Skin epidermis (tissue), 12 donors: ENCODE measurements around the gene NR6A1.
A peak's percentile ranks its signal among the peaks of the same experiment; 100 is the strongest.
"Not testable (repeated sequence)": the region's sequence is repeated elsewhere in the genome, so short reads cannot be mapped to it uniquely, and the experiment has no call there.

Experiments
- H3K27ac ChIP-seq, 21 experiments: fragments of 200-600 bp; sonication (generic) in 11 of 21; one replicate each; pipeline ENCODE4 v1.5.0; 2020; ENCODE audit warnings: mild to moderate bottlenecking in 3 of 21, inconsistent platforms in 2 of 21, moderate library complexity in 2 of 21
- H3K4me3 ChIP-seq, 7 experiments: fragments of 200-600 bp; sonication (generic) in 2 of 7; one replicate each; pipeline ENCODE4 v1.5.0; 2020; ENCODE audit warnings: inconsistent platforms in 2 of 7, mild to moderate bottlenecking in 2 of 7, moderate library complexity in 1 of 7

The NR6A1 gene

DNA sequence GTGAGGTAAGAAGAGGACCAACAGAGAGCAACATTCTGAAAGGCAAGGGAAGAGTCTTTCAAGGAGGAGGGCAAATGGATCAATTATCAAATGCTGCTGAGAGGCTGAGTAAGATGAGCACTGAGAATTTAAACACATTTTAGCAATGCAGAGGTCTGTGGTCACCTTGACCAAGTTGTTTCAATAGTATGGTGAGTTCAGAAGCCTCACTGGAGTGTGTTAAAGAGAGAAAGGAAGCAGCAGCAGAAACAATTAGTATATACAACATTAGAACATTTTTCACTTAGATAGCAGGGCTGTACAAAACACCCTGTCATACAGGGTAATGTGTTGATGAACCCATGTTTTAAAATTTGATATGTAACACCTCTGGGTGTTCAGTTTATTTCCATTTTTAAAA is 131.5 kb downstream of the NR6A1 start:
- Histone ChIP-seq H3K4me3 (no peak overlapping the region), H3K27ac (no peak overlapping the region)

- H3K27ac ChIP-seq, result no peak overlapping the region
- no peak overlapping the region for H3K4me3 ChIP-seq
These were observed 135.8 kb downstream of the NR6A1 start for GRCh38 chr9:124635285-124635684.

DNA sequence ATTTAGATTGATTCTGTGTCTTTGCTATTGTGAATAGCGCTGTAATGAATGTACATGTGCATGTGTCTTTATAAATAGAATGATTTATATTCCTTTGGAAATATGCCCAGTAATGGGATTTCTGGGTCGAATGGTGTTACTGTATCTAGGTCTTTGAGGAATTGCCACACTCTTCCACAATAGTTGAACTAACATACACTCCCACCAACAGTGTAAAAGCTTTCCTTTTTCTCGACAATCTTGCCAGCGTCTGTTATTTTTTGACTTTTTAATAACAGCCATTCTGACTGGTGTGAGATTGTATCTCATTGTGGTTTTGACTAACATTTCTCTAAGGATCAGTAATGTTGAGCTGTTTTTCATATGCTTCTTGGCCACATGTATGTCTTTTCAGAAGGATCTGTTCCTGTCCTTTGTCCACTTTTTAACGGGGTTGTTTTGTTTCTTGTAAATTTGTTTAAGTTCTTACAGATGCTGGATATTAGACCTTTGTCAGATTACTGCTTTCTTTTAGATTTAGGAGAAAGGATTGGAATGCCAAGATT is 139.0 kb downstream of the NR6A1 start:
- Histone ChIP-seq H3K27ac (no peak overlapping the region), H3K4me3 (no peak overlapping the region)

DNA sequence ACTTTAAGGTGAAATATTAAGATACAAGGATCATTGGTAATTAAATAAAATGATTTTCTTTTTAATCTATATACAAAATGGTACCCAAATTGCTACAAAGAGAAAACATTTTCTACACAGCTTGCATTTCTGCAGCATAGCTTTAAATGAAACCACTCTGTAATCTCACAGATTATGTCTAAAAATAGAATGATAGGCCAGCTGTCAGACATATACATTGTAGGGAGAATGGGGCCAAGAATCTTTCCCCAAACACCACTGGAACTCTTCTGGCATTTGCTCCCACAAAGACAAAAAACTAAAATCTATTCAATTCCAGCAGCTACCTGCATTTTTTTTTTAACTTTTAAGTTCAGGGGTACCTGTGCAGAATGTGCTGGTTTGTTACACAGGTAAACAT is 139.8 kb downstream of the NR6A1 start:
- H3K4me3 ChIP-seq, result no peak overlapping the region

GRCh38 chr9:124629600-124629999 is 141.5 kb downstream of the NR6A1 start:
- no peak overlapping the region for H3K4me3 ChIP-seq
- H3K27ac ChIP-seq, result no peak overlapping the region

More for the DNA sequence above, 139.8 kb downstream of the NR6A1 start:
- no peak overlapping the region for H3K27ac ChIP-seq

GRCh38 chr9:124628741-124629140 is 142.4 kb downstream of the NR6A1 start:
- no peak overlapping the region for H3K4me3 ChIP-seq
- no peak overlapping the region for H3K27ac ChIP-seq

- Histone ChIP-seq H3K4me3 (no peak overlapping the region), H3K27ac (no peak overlapping the region)
These were observed 144.8 kb downstream of the NR6A1 start for GRCh38 chr9:124626276-124626675.

DNA sequence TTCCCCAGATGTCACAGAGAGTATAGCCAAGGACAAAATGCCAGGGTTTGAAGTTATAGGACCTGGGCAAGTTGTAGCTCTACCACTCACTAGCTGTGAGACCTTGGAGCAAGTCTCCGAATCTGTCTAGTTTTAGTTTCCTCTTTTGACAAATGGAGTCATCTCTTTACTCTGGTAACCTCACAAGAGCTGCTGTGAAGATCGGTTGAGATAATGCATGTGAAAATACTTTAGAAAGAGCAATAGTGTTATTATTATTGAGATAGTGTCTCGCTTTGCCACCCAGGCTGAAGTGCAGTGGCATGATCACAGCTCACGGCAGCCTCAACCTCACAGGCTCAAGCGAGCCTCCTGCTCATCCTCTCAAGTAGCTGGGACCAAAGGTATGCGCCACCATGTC is 146.0 kb downstream of the NR6A1 start:
- Histone ChIP-seq H3K27ac (no peak overlapping the region), H3K4me3 (no peak overlapping the region)

- no peak overlapping the region for H3K27ac ChIP-seq
- no peak overlapping the region for H3K4me3 ChIP-seq
These were observed 146.4 kb downstream of the NR6A1 start for GRCh38 chr9:124624735-124624992.

DNA sequence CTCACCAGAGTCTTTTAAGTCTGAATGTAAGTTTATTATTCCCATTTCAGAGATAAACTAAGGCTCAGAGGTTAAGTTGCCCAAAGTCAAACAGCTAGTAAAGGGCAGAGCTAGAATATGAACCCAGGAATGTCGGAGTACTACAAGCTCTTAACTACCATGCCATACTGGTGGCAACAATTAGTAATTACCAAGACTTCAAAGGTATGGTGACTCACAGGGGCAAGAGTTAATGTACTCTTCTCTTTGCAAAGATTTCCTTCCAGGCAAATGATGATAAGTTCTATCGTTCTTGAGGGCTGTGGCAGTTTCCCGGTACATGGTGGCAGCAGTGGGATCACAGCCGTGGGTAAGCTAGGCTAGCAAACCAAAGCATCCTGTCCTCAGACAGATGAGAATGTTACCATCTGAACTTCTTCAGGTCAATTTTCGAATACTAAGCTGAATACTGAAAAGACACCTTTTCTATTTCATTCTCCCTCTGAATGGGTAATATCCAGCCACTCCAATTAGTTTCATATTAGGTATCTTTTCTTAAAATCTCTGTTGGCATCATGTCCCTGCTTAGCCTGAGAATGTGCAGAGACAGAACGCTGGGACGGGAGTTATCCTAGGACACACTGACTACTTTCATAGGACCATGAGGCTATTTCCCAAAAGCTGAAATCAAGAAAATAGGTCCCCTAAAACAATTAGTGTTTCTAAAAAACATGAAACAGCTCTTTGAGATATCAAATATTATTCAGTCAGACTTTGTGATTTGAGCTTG is 147.0 kb downstream of the NR6A1 start:
- Histone ChIP-seq H3K27ac (no peak overlapping the region), H3K4me3 (no peak overlapping the region)

DNA sequence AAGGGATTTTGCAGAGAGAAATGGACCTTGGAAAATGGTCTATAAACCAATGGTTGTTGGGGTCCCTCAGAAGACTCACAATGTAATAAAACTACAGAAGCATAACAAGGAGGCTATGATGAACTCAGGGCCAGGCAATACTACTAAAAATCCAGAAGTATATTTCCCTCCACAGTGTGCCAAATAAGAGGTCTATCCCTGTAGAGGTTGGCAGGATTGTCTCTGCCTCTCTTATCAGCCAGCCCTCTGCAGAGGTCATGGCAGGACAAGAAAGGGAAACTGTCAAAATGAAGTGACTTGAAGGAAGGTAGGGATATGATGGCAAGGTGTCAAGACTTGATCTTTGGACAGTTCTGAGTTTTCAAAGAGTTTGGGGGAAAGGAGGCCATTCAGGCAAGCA is 148.2 kb downstream of the NR6A1 start:
- Histone ChIP-seq H3K4me3 (no peak overlapping the region), H3K27ac (no peak overlapping the region)

- Histone ChIP-seq H3K27ac (peak overlapping the region in 1 of 21 experiments; percentile 7), H3K4me3 (no peak overlapping the region)
These were observed 149.5 kb downstream of the NR6A1 start for GRCh38 chr9:124621371-124622328.

DNA sequence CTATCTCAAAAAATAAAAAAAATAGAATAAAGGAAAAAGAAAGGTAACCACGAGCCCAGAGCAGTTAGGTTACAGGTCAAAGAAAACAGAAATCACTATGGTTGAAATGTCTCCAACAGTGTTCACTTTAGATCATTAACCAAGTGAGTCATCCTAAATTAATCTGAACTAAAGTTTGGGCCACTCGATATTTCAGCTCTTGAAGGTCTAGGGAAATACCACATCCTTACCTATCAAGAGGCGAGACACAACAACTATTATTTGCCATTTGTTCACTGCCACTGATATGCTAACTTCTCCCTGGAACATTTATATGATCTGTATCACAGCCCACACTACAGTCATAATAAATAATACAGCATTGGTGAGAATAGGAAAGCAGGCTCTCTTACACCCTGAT is 152.6 kb downstream of the NR6A1 start:
- H3K4me3 ChIP-seq, result no peak overlapping the region
- H3K27ac ChIP-seq, result no peak overlapping the region

DNA sequence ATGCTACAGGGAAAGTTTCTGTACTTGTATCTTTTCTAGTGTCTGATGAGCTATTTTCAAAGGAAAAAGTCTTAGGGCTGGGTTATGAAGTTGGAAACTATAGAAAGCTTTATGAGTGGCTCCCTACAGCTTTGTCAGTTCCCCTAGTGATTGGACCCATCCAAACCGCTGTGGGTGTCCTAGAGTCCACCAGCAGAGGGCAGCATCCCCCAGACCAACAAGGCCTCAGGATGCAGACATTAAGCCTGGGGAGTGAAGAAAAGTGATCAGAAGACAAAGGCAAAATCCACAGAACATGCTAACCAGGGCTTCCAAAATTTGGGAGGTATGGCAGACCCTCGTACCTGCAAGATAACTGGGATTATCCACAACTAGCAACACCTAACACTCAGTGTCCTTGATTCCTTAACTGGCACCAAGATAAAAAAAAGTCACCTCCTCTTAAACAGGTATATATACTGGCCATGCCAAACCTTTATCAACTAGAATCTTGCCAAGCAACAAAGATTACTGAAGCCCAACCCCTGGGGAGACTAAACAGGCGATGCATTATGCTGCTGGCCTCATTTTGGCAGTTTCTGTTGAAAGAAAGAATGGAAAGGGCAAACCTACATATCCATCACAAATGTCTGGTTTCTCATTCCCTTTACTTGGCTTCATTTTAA is 153.5 kb downstream of the NR6A1 start:
- Histone ChIP-seq H3K4me3 (no peak overlapping the region), H3K27ac (no peak overlapping the region)

DNA sequence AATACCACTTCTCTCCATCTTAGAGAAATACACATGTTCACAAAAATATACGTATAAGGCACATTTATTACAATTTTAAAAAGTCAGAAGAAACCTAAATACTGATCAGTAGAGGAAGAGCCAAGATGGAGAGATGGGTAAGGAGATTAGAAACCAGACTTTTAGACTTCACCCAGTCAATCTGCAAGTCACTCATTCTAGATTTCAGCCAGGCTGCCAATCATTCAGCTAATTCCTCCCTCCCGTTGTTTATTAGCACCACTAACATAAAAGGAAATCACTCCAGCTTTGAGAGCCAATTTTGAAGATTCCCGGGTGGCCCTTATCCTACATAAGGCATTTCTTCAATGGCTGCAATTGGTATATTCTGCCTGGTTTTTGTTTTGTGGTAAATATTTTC is 154.2 kb downstream of the NR6A1 start:
- Histone ChIP-seq H3K4me3 (no peak overlapping the region), H3K27ac (no peak overlapping the region)

DNA sequence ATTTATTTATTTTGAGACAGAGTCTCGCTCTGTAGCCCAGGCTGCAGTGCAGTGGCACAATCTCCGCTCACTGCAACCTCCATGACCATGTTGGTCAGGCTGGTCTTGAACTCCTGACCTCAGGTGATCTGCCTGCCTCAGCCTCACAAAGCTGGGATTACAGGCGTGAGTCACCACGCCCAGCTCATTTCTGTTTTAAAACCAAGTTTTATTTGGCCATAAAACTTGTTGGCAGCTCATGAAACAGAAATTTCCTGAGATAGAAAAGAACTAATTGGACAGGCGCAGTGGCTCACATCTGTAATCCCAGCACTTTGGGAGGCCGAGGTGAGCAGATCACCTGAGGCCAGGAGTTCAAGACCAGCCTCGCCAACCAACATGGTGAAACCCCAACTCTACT is 155.3 kb downstream of the NR6A1 start:
- H3K4me3 ChIP-seq, H3K27ac ChIP-seq: not testable (repeated sequence)

DNA sequence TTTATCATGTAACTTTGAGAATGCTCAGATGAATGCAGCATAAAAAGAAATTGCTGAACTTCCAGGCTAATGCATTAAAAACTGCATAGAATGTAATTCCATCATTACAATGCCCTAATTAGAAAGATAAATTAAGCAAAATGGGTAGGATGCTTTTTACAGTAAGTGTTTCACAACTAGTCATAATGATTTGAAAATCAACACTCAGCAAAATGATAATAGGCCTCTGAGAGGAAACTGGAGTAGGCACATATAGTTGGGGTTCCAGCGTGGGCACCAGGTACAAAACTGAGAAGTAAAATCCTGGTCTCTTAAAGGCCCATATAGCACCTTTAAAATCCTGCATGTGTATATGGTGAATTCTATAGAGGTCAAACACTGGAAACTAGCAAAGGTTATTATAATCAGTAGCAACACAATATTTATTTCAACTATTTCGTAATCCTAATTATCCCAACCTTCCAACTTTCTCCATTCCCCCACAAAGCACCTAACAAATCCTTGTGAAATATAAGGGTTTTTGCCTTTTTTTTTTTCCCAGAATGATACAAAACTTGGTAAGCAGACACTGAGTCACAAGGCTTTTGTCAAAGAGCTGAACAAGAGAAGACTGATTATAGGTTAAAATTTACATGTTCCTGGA is 155.9 kb downstream of the NR6A1 start:
- H3K27ac ChIP-seq, result no peak overlapping the region
- no peak overlapping the region for H3K4me3 ChIP-seq

- H3K4me3 ChIP-seq, result no peak overlapping the region
- H3K27ac ChIP-seq, result no peak overlapping the region
These were observed 157.3 kb downstream of the NR6A1 start for GRCh38 chr9:124613849-124614248.

- Histone ChIP-seq H3K4me3 (no peak overlapping the region), H3K27ac (no peak overlapping the region)
These were observed 160.0 kb downstream of the NR6A1 start for GRCh38 chr9:124611106-124611505.

DNA sequence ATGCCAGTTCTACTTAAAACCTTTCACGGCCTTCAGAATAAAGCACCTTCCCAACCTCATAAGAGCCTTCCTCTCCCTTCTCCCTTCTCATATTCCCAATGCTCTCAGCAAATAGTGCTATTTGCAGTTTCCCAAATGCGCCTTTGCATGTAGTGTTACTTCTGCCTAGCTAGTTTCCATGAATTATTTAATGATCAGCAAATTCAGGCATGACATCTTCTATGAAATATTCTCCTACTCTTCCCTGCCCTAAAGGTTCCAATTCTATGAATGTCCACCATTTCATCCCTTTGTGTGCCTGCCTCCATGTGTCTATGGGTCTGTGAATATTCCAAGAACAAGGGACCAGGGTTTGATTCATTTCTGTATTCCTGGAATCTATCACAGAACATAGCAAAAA is 165.1 kb downstream of the NR6A1 start:
- no peak overlapping the region for H3K4me3 ChIP-seq
- H3K27ac ChIP-seq, result no peak overlapping the region
